HL-60/S4 treated with retinoic acid at 250 ng/mL for 4 days and 3 days (cell line): ENCODE data around the gene ZMYM5.
"Not testable (repeated sequence)": the region's sequence is repeated elsewhere in the genome, so short reads cannot be mapped to it uniquely, and the experiment has no call there.

Experiments
- in situ Hi-C: fragments of 300-500 bp; cut with MboI; formaldehyde crosslinking; loops from 2 replicates; pipeline ENCODE4 v1.7.0; 2022; ENCODE audit warnings: low sequenced_read_pairs

ZMYM5 gene

GRCh38 chr13:19863323-19864023, at the start of gene ZMYM5:
ZMYM5 (minus strand) TSS chr13:19863649; CDS start chr13:19852180, 11,469 bp downstream.
- in situ Hi-C loops, result no loop called here

DNA sequence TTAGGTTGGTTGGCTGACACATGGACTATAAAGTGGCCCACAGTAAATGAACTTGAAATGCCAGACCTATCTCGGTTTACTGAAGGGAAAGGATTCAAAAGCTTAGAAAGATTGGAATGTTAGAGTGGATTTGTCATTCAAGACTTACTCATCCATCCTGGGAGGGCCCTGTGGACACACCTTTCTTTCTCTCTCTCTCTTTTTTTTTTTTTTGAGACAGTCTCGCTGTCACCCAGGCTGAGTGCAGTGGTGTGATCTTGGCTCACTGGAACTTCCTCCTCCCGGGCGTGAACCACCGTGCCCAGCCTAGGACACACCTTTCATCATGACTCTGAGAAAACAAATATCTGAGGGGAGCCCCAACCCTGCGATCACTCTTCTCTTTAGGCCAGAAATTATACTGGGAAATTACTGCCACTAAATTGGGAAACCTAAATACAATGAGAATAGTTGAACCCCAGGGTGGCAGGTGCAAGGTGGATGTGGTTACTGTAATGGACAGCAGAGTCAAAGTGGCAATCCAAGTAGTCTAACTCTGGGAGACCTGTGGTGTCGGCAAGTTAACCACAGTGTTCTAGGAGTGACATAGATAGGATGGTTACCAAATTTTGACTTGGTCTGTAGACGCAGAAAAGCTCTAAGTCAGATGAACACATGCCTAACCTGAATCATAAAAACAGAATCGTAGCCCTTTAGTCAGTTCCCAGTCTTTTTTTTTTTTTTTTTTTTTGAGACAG, 47.1 kb upstream of the ZMYM5 start:
- in situ Hi-C loops, result no loop called here

GRCh38 chr13:19908350-19908986, 45.0 kb upstream of the ZMYM5 start:
- in situ Hi-C loops, result no loop called here

DNA sequence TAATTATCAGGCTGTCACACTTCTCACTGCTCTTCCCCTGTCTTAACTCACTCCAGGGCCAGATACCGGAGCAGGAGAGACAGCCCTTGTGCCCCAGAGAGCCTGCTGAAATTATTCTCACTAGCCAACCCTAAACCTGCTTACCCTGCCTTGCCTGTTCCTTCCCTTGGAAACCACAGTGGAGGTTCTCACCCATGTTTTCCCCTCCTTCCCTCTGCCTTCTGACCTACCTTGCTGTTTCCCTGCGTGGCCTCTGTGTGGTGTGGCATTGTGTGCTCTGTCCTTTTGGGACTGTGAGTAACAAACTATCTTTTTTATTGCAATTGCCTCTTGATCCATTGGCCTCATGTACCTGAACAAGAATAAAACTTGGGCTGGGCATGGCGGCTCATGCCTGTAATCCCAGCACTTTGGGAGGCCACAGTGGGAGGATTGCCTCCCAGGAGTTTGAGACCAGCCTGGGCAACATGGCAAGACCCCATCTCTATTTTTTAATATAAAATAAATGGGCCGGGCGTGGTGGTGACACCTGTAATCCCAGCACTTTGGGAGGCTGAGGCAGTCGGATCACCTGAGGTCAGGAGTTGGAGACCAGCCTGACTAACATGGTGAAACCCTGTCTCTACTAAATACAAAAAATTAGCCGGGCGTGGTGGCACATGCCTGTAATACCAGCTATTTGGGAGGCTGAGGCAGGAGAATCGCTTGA, 42.2 kb upstream of the ZMYM5 start:
- in situ Hi-C loops, result not testable (repeated sequence)

DNA sequence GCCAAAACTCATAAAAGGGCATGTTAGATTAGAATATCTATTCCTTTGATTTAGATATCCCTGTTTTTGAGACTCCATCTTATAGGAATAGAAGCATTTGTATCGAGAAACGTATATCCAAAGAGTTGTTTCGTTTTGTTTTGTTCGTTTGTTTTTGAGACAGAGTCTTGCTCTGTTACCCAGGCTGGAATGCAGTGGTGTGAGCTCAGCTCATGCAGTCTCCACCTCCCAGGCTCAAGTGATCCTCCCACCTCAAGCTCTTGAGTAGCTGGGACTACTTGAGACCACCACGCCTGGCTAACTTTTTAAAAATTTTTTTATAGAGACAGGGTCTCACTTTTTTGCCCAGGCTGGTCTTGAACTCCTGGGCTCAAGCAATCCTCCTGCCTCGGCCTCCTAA, 26.6 kb upstream of the ZMYM5 start:
- in situ Hi-C loops, result no loop called here

DNA sequence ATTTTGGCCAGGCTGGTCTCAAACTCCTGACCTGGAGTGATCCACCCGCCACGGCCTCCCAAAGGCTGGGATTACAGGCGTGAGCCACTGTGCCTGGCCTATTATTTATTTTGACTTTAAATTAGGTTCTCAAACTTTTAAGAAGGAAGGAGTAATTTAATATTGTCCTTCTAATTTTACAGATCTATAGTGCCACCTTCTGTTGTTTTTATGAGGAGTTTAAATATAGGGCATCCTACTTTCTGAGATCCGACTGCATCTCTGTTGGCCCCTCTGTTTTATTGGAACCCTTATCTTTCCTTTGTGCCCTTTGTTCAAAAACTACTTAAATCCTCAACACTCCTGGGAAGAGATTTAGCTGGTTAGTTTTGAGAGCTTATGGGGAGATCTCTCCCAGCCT, 25.4 kb upstream of the ZMYM5 start:
- in situ Hi-C loops, result no loop called here

DNA sequence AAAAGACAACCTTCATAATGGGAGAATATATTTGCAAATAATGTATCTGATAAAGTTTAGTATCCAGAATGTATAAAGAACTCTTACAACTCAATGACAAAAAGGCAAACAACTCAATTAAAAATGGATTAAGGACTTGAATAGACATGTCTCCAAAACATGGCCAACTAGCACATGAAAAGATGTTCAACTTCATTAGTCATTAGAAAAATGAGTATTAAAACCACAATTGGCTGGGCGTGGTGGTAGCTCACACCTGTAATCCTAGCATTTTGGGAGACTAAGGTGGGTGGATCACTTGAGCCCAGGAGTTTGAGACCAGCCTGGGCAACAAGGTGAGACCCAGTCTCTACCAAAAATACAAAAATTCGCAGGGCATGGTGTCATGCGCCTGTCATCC, 18.8 kb upstream of the ZMYM5 start:
- in situ Hi-C loops, result no loop called here

DNA sequence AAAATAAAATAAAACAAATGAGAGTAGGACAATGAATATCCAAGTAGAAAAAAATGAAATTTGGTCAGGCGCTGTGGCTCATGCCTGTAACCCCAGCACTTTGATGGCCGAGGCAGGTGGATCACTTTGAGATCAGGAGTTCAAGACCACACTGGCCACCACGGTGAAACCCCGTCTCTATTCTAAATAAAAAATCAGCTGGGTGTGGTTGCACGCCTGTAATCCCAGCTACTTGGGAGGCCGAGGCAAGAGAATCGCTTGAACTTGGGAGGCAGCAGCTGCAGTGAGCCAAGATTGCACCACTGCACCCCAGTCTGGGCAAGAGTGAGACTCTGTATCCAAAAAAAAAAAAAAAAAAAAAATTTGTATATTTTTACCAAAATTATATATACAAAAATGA, 18.2 kb upstream of the ZMYM5 start:
- in situ Hi-C loops, result no loop called here

DNA sequence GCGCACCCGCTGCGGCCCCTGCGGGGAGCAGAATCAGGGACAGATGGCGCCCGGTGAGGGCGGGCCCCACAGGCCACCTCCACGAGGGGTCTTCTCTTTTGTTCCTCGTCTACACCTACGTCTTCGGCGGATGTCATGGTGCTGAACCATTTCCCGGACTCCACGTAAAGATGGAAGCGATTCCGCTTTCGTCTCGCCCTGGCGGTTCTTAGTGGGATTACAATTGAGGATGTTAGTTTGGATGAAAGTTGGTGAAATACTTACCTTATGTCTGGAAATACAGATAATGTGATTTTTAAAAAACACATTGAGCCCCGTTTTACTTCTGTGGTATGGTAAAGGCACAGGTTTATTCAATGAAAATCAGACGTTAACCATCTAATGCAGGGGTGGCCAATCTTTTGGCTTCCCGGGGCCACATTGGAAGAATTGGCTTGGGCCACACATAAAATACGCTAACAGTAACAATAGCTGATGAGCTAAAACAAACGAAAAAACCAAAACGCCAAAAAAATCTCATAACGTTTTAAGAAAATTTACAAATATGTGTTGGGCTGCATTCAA, 1.4 kb upstream of the ZMYM5 start:
- in situ Hi-C loops, result no loop called here

- in situ Hi-C loops, result no loop called here
Measured at GRCh38 chr13:19864024-19864745, 736 bp upstream of the ZMYM5 start.

- in situ Hi-C loops, result no loop called here
Measured at GRCh38 chr13:19862481-19863313, 752 bp downstream of the ZMYM5 start.

GRCh38 chr13:19861762-19862161, 1.7 kb downstream of the ZMYM5 start:
- in situ Hi-C loops, result no loop called here

GRCh38 chr13:19860884-19861655, 2.4 kb downstream of the ZMYM5 start:
- in situ Hi-C loops, result no loop called here

GRCh38 chr13:19857637-19858036, 5.8 kb downstream of the ZMYM5 start:
- in situ Hi-C loops, result not testable (repeated sequence)

- in situ Hi-C loops, result no loop called here
Measured at GRCh38 chr13:19852766-19853165, 10.7 kb downstream of the ZMYM5 start.

GRCh38 chr13:19845758-19846157, 17.7 kb downstream of the ZMYM5 start:
- in situ Hi-C loops, result no loop called here

DNA sequence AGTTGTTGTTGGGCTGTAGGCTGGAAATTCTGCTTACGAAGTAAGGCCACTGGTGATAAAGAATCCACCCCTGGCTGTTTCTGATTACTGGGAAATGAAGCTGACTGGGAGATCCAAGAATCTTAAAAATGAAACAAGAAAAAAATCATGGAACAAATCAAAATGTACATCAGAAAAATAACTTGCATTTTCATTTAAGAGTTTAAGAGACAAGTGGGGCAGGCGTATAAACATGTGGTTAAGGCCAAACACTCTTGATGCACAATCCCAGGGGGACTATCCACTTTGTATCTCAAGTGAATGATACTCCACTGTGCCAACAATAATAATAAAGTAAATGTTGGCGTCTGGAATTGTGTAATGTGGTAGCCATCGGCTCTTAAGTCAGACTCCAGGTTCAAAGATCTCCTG, 24.6 kb downstream of the ZMYM5 start:
- in situ Hi-C loops, result no loop called here

DNA sequence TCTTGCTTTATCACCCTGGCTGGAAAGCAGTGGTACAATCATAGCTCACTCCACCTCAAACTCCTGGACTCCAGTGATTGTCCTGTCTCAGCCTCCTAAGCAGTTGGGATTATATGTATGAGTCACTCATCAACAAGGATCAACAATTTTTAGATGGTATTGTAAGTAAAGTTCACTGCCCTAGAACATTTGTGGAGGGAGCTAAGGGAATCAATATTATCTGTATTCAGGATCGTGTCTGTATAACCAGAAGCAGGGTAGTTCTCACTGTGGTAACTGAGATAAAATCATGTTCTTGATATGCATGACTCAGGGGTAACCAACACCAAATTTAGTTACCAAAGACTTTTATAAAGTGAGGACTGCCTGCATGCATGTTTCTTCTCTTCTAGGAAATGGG, 27.0 kb downstream of the ZMYM5 start:
- in situ Hi-C loops, result no loop called here

DNA sequence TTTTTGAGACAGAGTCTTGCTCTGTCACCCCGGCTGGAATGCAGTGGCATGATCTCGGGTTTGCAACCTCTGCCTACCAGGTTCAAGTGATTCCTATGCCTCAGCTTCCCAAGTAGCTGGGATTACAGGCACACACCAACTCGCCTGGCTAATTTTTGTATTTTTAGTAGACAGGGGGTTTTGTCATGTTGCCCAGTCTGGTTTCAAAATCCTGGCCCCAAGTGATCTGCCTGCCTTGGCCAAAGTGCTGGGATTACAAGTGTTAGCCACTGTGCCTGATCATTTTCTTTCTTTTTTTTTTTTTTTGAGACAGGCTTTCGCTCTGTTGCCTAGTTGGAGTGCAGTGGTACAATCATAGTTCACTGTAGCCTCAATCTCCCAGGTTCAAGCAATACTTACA, 28.7 kb downstream of the ZMYM5 start:
- in situ Hi-C loops, result no loop called here
